Measurements from ENCODE around the gene NPY4R2.
"Not testable (repeated sequence)": the region's sequence is repeated elsewhere in the genome, so short reads cannot be mapped to it uniquely, and the experiment has no call there.

DNA sequence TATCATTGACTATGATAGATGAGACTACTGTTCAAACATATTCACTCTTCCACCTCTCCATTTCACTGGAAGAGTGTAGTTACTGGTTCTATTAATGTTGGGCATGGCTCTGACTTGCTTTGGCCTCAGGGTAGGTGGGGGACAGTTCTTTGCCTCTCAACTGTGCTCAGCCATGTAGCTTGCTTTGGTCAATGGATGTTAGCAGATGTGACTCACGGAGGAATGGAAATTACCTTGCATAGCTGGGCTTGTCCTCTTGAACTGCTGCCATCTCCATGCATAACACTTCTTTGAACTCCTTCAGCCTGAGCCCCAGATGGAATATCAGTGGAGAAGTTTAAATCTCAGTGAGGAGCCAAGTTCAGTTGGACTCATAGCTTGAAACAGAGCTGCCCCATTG is 9.1 kb upstream of the NPY4R2 start:
- TF ChIP-seq EZH2 (IDR thresholded peaks at IDR 0.05; ENCODE audit: borderline replicate concordance, insufficient read depth, low read length, poor library complexity, severe bottlenecking); RAD21 (conservative IDR thresholded peaks at IDR 0.05); EP300 (conservative IDR thresholded peaks at IDR 0.05; ENCODE audit: poor library complexity, severe bottlenecking); MXI1 (conservative IDR thresholded peaks at IDR 0.05; ENCODE audit: poor library complexity, severe bottlenecking); POLR2AphosphoS5 (IDR thresholded peaks at IDR 0.05); SMC3 (conservative IDR thresholded peaks at IDR 0.05; ENCODE audit: poor library complexity): not testable (repeated sequence)
- TF ChIP-seq, protein P1, sequence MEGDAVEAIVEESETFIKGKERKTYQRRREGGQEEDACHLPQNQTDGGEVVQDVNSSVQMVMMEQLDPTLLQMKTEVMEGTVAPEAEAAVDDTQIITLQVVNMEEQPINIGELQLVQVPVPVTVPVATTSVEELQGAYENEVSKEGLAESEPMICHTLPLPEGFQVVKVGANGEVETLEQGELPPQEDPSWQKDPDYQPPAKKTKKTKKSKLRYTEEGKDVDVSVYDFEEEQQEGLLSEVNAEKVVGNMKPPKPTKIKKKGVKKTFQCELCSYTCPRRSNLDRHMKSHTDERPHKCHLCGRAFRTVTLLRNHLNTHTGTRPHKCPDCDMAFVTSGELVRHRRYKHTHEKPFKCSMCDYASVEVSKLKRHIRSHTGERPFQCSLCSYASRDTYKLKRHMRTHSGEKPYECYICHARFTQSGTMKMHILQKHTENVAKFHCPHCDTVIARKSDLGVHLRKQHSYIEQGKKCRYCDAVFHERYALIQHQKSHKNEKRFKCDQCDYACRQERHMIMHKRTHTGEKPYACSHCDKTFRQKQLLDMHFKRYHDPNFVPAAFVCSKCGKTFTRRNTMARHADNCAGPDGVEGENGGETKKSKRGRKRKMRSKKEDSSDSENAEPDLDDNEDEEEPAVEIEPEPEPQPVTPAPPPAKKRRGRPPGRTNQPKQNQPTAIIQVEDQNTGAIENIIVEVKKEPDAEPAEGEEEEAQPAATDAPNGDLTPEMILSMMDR (IDR thresholded peaks at IDR 0.05; ENCODE audit: poor library complexity, severe bottlenecking) = not testable (repeated sequence)
